CD14-positive monocyte (primary cell): ENCODE results near the gene BAZ2B. TPM values are rescaled to one million over a fixed set of nuclear protein-coding genes. Genes with fewer than 3 reads are reported as not detected.
"Not testable (repeated sequence)": the region's sequence is repeated elsewhere in the genome, so short reads cannot be mapped to it uniquely, and the experiment has no call there.

Experiments used
- DNase-seq, 3 donors: peaks; one replicate each; pipeline ENCODE4 v3.0.0-alpha.2; 2011 to 2022
- H2AFZ ChIP-seq: 2 replicates; pipeline ENCODE4 v1.6.0; 2012; ENCODE audit warnings: mild to moderate bottlenecking, low read depth, low read length, inconsistent platforms; ENCODE audit not compliant: insufficient read depth, poor library complexity, severe bottlenecking
- H3K27ac ChIP-seq, 2 donors: 1 replicate in 1 of 2; 2 replicates in 1 of 2; pipeline ENCODE4 v1.5.1; 2012 to 2013; ENCODE audit warnings: low read length in 2 of 2, control low read depth in 1 of 2, inconsistent platforms in 1 of 2, low read depth in 1 of 2, mild to moderate bottlenecking in 1 of 2
- H3K27me3 ChIP-seq, 2 donors: one replicate each; pipeline versions ENCODE4 v1.6.0 to v1.6.1; 2011 to 2013; ENCODE audit warnings: low read length in 2 of 2; ENCODE audit not compliant: control insufficient read depth in 2 of 2, insufficient read depth in 2 of 2
- H3K36me3 ChIP-seq, 2 donors: replicated peaks in 1 of 2; 1 replicate in 1 of 2; 2 replicates in 1 of 2; pipeline versions ENCODE4 v1.5.1 to v1.6.1; 2012 to 2013; ENCODE audit warnings: low read length in 2 of 2, control low read depth in 1 of 2, inconsistent platforms in 1 of 2, mild to moderate bottlenecking in 1 of 2; ENCODE audit not compliant: insufficient read depth in 2 of 2, control insufficient read depth in 1 of 2
- H3K4me1 ChIP-seq, 2 donors: 1 replicate in 1 of 2; 2 replicates in 1 of 2; pipeline versions ENCODE4 v1.5.1 to v1.6.1; 2012 to 2013; ENCODE audit warnings: low read length in 2 of 2, control low read depth in 1 of 2, inconsistent platforms in 1 of 2, mild to moderate bottlenecking in 1 of 2, moderate library complexity in 1 of 2; ENCODE audit not compliant: insufficient read depth in 2 of 2, control insufficient read depth in 1 of 2
- H3K4me2 ChIP-seq: replicated peaks from 2 replicates; pipeline ENCODE3; 2012; ENCODE audit warnings: low read length, moderate library complexity, mild to moderate bottlenecking; ENCODE audit not compliant: poor library complexity, severe bottlenecking; ENCODE audit errors: extremely low read depth
- H3K4me3 ChIP-seq, 3 experiments: fragments of 200-600 bp in 1 of 3; sonication (generic) in 1 of 3; replicated peaks in 1 of 3; 1 replicate in 2 of 3; 2 replicates in 1 of 3; pipeline ENCODE4 v1.5.1; 2011 to 2013; ENCODE audit warnings: low read length in 3 of 3, mild to moderate bottlenecking in 3 of 3, control low read depth in 2 of 3, low read depth in 2 of 3, inconsistent platforms in 1 of 3, moderate library complexity in 1 of 3
- H3K79me2 ChIP-seq: 2 replicates; pipeline ENCODE4 v1.6.0; 2012; ENCODE audit warnings: mild to moderate bottlenecking, control low read depth, inconsistent platforms, low read length, moderate library complexity; ENCODE audit not compliant: insufficient read depth
- H3K9ac ChIP-seq: 2 replicates; pipeline ENCODE4 v1.6.0; 2017; ENCODE audit warnings: low read length, mild to moderate bottlenecking; ENCODE audit not compliant: insufficient read depth, poor library complexity, severe bottlenecking
- H3K9me3 ChIP-seq, 2 donors: replicated peaks in 1 of 2; 1 replicate in 1 of 2; 2 replicates in 1 of 2; pipeline versions ENCODE4 v1.5.1 to v1.6.1; 2012 to 2013; ENCODE audit warnings: low read length in 2 of 2, control low read depth in 1 of 2; ENCODE audit not compliant: control insufficient read depth in 1 of 2, insufficient read depth in 1 of 2
- H4K20me1 ChIP-seq: 2 replicates; pipeline ENCODE4 v1.6.0; 2012; ENCODE audit warnings: mild to moderate bottlenecking, low read length, control low read depth, moderate library complexity; ENCODE audit not compliant: insufficient read depth
- H3K27ac Mint-ChIP-seq, 7 donors: one replicate each; pipeline ENCODE4 v1.8.0; 2020; ENCODE audit warnings: mild to moderate bottlenecking in 7 of 7, mixed read lengths in 7 of 7, moderate library complexity in 6 of 7, inconsistent platforms in 2 of 7
- H3K27me3 Mint-ChIP-seq, 3 donors: one replicate each; pipeline ENCODE4 v1.8.0; 2021 to 2022; ENCODE audit warnings: low read depth in 3 of 3, mild to moderate bottlenecking in 3 of 3, mixed read lengths in 3 of 3, moderate library complexity in 3 of 3, inconsistent platforms in 1 of 3
- H3K36me3 Mint-ChIP-seq, 2 donors: one replicate each; pipeline ENCODE4 v1.8.0; 2020; ENCODE audit warnings: mixed read lengths in 2 of 2, inconsistent platforms in 1 of 2, mild to moderate bottlenecking in 1 of 2
- H3K4me1 Mint-ChIP-seq: one replicate; pipeline ENCODE4 v1.8.0; 2020; ENCODE audit warnings: mild to moderate bottlenecking, mixed read lengths
- H3K4me3 Mint-ChIP-seq, 2 donors: one replicate each; pipeline ENCODE4 v1.8.0; 2020; ENCODE audit warnings: mild to moderate bottlenecking in 2 of 2, mixed read lengths in 2 of 2, moderate library complexity in 1 of 2
- H3K9me3 Mint-ChIP-seq, 7 donors: one replicate each; pipeline ENCODE4 v1.8.0; 2020 to 2022; ENCODE audit warnings: mixed read lengths in 7 of 7, mild to moderate bottlenecking in 6 of 7, moderate library complexity in 6 of 7, inconsistent platforms in 2 of 7
- CTCF ChIP-seq: fragments of 200-600 bp; IDR thresholded peaks from one replicate; pipeline ENCODE4 v1.8.0; 2022; ENCODE audit warnings: antibody characterized with exemption, mild to moderate bottlenecking
- WGBS: methylation state at CpG from one replicate; pipeline ENCODE4 v1.1.5; 2013; ENCODE audit warnings: missing lambda C conversion rate; ENCODE audit not compliant: insufficient coverage; 5-methylcytosine and 5-hydroxymethylcytosine counted together
- intact Hi-C, 2 donors: fragments of 100-400 bp; cut with micrococcal nuclease; formaldehyde crosslinking; loops; one replicate each; pipeline versions ENCODE4 v1.15.0 to v1.15.1; 2023
- polyA plus RNA-seq, 3 donors: library from polyadenylated mRNA; depleted of rRNA in 1 of 3; unstranded in 2 of 3; stranded (reverse) in 1 of 3; fragments of 300-500 nt in 2 of 3; fragments of >200 nt in 1 of 3; fragmentation: Illumina TruSeq in 2 of 3; gene quantifications; 1 replicate in 2 of 3; 2 replicates in 1 of 3; pipeline ENCODE4 v1.2.3, GENCODE V29; 2012 to 2021

Gene BAZ2B
- polyA plus RNA-seq, 3 donors: 12.9 to 34.2 (median 31.6) TPM

GRCh38 chr2:159362094-159362493 lies 254.3 kb downstream of the BAZ2B start:
- WGBS: no CpG with 5 or more reads among the region's 2 CpGs
- Histone ChIP-seq H3K9ac (no peak overlapping the region), H2AFZ (no peak overlapping the region), H3K27me3 (no peaks in the 10 kb centered on the region), H3K4me2 (no peak overlapping the region), H3K4me1 (peaks cover 0 to 9% of the 10 kb centered on the region in 2 donors), H3K79me2 (peaks cover 5% of the 10 kb centered on the region), H3K9me3 (no peaks in the 10 kb centered on the region), H3K36me3 (peaks cover 31 to 56% of the 10 kb centered on the region in 2 donors), H3K27ac (peak overlapping the region in 1 of 2 donors; percentile 71), H3K4me3 (no peak overlapping the region), H4K20me1 (peaks cover 8% of the 10 kb centered on the region)
- intact Hi-C loops: no loop called here
- H3K27ac Mint-ChIP-seq: peak overlapping the region in 6 of 7 donors; percentile 51 to 97 (median 85)
- H3K4me1 Mint-ChIP-seq: peaks cover 17% of the 10 kb centered on the region
- no peak overlapping the region for H3K4me3 Mint-ChIP-seq
- no peak for DNase-seq
- peaks cover 0 to 6% (median 4%) of the 10 kb centered on the region in 7 donors for H3K9me3 Mint-ChIP-seq
- peaks cover 68% of the 10 kb centered on the region in 2 donors for H3K36me3 Mint-ChIP-seq
- no peak for TF ChIP-seq CTCF
- no peaks in the 10 kb centered on the region for H3K27me3 Mint-ChIP-seq

GRCh38 chr2:159361603-159362002 lies 254.7 kb downstream of the BAZ2B start:
- H3K4me2 ChIP-seq, H3K27ac ChIP-seq, H4K20me1 ChIP-seq, H3K4me1 ChIP-seq, H3K79me2 ChIP-seq, H3K4me3 ChIP-seq, H3K27me3 ChIP-seq, H3K9me3 ChIP-seq, H3K9ac ChIP-seq, intact Hi-C loops, H3K4me3 Mint-ChIP-seq, H3K27me3 Mint-ChIP-seq, DNase-seq, H2AFZ ChIP-seq, H3K9me3 Mint-ChIP-seq: not testable (repeated sequence)
- Mint-ChIP-seq H3K4me1 (peaks cover 17% of the 10 kb centered on the region), H3K36me3 (peaks cover 68 to 69% of the 10 kb centered on the region in 2 donors), H3K27ac (peak overlapping the region in 4 of 7 donors; percentile 13 to 97 (median 72))
- peaks cover 27 to 56% of the 10 kb centered on the region in 2 donors for H3K36me3 ChIP-seq
- WGBS: no CpG with 5 or more reads among the region's 3 CpGs
